Measurements from ENCODE around the gene ARMH4.

DNA sequence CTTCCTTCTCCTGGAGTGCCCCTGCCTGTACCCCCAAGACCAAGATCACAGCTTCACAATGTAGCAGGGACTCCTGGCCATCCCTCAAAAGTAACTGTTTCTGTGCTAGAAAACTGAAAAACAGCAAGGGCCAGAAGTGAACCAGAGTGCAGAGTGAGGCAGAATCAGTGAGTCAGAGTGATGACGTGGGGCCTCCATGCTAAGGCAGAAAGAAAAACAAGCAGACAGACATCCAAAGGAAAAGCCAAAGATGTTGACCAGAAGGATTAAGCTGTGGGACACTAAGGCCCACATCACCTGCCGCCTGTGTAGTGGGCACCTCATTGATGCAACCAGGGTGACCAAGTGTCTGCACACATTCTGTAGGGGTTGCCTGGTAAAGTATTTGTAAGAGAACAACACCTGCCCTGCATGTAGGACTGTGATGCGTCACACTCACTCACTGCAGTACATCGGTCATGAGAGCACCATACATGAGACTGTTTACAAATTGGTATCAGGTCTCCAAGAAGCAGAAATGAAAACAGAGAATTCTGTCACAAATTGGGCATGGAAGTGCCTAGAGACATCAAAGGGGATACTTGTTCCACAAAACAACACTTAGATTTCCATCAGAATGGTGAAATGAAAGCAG, 51.2 kb downstream of the ARMH4 start:
- TF ChIP-seq, protein P1, sequence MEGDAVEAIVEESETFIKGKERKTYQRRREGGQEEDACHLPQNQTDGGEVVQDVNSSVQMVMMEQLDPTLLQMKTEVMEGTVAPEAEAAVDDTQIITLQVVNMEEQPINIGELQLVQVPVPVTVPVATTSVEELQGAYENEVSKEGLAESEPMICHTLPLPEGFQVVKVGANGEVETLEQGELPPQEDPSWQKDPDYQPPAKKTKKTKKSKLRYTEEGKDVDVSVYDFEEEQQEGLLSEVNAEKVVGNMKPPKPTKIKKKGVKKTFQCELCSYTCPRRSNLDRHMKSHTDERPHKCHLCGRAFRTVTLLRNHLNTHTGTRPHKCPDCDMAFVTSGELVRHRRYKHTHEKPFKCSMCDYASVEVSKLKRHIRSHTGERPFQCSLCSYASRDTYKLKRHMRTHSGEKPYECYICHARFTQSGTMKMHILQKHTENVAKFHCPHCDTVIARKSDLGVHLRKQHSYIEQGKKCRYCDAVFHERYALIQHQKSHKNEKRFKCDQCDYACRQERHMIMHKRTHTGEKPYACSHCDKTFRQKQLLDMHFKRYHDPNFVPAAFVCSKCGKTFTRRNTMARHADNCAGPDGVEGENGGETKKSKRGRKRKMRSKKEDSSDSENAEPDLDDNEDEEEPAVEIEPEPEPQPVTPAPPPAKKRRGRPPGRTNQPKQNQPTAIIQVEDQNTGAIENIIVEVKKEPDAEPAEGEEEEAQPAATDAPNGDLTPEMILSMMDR (IDR thresholded peaks at IDR 0.05 in 8 of 11, conservative IDR thresholded peaks at IDR 0.05 in 3 of 11): no peak
- no peak for TF ChIP-seq POLR2A (IDR thresholded peaks at IDR 0.05)

Measured in spleen (tissue), 7 donors.